T47D (cell line): ENCODE results near the gene NUP85.
A peak's percentile ranks its signal among the peaks of the same experiment; 100 is the strongest.
"Not testable (repeated sequence)": the region's sequence is repeated elsewhere in the genome, so short reads cannot be mapped to it uniquely, and the experiment has no call there.

Source experiments
- DNase-seq, 2 experiments: peaks; one replicate each; pipeline versions ENCODE4 v3.0.0 to v3.0.0-alpha.2; 2011 to 2012; ENCODE audit warnings: low read depth in 1 of 2, low spot score in 1 of 2
- JUND ChIP-seq: IDR thresholded peaks from 2 replicates; pipeline ENCODE4 v1.6.1; 2012; ENCODE audit warnings: low read depth
- in situ Hi-C: cut with HindIII; loops from 2 replicates; pipeline ENCODE4 v1.10.0; 2016; ENCODE audit warnings: low sequenced_read_pairs, low pct_unique_long_range_greater_than_20kb

The NUP85 gene, protein sequence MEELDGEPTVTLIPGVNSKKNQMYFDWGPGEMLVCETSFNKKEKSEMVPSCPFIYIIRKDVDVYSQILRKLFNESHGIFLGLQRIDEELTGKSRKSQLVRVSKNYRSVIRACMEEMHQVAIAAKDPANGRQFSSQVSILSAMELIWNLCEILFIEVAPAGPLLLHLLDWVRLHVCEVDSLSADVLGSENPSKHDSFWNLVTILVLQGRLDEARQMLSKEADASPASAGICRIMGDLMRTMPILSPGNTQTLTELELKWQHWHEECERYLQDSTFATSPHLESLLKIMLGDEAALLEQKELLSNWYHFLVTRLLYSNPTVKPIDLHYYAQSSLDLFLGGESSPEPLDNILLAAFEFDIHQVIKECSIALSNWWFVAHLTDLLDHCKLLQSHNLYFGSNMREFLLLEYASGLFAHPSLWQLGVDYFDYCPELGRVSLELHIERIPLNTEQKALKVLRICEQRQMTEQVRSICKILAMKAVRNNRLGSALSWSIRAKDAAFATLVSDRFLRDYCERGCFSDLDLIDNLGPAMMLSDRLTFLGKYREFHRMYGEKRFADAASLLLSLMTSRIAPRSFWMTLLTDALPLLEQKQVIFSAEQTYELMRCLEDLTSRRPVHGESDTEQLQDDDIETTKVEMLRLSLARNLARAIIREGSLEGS

DNA sequence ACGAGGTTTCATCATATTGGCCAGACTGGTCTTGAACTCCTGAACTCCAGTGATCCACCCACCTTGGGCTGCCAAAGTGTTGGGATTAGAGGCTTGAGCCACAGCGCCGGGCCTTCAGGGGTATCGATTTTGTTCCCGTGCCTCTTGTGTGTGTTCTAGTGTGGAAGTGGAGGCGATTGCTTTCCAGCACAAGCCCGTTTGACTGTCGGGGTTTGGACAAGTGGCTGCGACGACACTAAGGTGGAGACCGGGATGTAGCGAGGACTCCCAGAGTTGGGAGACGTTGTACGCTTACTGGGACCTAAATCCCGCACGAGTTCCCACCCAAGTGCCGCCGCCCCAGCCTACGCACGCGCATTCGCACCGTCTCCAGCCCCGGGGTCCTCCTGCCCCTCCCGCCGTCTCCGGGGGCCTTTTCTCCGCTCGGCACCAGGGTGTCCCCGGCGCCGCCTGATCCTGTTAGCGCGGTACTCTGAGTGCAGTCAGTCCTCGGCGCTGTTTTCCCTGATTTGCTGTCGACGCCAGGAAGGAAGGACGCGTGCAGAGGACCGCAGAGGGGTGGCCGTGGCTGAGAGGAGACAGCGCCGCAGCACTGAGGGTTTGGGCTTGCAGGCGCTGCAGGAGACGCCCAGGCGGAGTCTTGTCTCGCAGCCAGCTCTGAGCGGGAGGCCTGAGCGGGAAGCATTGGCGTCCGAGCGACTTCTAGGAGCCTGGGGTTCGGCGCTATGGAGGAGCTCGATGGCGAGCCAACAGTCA lies at the start of gene NUP85:
Gene NUP85, plus strand, starts transcription at position 643 of the 756 bp plus-strand sequence. Its CDS starts 83 bp downstream, at position 726.
- TF ChIP-seq JUND = no peak
- in situ Hi-C loops = no loop called here
- DNase-seq = peak; percentile 97 to 98

DNA sequence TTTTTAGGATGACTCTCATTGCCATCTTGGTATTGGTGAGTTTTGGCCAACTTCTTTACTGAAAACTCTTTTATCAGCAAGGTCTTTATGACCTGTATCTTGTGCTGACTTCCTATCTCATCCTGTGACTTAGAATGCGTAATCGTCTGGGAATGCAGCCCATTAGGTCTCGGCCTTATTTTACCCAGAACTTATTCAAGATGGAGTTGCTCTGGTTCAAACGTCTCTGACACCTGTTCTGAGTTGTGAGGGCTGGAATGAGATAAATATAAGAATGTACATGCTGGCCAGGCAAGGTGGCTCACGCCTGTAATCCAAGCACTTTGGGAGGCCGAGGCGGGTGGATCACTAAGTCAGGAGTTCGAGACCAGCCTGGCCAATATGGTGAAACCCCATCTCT lies 47.0 kb upstream of the NUP85 start:
- in situ Hi-C loops, DNase-seq: not testable (repeated sequence)

DNA sequence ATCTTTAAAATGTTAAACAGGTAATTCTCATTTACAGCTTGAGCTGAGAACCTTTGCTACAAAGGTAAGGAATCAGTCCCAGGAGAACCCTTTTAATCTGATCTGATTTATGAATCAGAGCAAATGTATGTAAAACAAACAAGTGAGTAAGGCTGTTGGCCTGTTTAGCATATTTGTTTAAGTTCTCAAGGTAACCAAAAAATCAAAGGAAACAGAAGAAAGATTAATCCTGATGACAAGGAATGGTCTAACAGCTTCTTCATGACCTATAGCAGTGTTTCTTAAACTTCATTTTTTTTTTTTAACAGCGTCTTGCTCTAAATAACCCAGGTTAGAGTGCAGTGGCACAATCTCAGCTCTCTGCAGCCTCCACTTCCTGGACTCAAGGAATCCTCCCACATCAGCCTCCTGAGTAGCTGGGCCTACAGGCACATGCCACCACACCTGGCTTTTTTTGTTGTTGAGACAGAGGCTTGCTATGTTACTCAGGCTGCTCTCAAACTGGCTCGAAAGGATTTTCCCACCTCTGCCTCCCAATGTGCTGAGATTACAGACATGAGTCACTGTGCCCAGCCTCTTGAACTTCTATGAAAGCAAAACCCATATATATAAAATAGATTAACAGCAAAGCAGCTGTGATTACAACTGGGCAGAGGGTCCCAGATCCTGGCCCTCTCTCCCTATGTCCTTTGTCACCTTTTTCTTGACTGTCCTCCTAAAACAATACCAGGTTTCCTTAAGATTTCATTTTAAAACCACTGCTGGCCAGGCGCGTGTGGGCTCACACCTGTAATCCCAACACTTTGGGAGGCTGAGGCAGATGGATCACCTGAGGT lies 46.1 kb upstream of the NUP85 start:
- in situ Hi-C loops = no loop called here
- peak in 1 of 2 experiments; percentile 23 for DNase-seq
- TF ChIP-seq JUND = no peak

DNA sequence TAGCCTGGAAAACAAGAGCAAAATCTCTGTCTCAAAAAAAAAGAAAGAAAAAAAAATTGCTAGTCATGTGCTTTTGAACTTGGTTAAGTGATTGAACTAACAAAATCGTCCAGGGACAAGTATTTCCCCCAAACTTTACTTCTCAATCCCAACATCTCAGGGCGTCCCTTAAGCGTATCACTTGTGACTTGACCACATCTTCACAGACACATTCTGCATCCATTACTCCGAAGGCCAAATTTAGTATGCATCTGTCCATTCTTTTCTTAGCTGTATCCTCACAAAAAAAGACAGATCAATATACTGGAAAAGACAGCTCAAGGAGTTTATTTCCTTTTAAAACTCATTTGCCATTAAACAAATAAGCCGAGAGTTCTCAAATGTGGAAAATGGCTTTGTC lies 45.3 kb upstream of the NUP85 start:
- no peak for DNase-seq
- in situ Hi-C loops = no loop called here
- no peak for TF ChIP-seq JUND

DNA sequence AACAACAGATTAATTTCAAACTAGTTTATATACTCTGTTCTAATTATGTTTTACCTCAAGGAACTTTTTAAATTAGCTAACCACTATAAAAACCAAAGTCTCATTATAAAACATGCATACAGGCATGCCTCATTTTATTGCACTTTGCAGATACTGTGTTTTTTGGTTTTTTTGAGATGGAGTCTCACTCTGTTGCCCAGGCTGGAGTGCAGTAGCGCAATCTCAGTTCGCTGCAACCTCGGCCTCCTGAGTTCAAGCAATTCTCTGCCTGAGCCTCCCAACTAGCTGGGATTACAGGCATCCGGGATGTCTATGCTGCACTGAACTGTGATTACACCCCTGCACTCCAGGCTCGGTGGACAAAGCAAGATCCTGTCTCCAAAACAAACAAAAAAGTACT lies 42.4 kb upstream of the NUP85 start:
- peak in 1 of 2 experiments; percentile 23 for DNase-seq
- TF ChIP-seq JUND = no peak
- in situ Hi-C loops = no loop called here

DNA sequence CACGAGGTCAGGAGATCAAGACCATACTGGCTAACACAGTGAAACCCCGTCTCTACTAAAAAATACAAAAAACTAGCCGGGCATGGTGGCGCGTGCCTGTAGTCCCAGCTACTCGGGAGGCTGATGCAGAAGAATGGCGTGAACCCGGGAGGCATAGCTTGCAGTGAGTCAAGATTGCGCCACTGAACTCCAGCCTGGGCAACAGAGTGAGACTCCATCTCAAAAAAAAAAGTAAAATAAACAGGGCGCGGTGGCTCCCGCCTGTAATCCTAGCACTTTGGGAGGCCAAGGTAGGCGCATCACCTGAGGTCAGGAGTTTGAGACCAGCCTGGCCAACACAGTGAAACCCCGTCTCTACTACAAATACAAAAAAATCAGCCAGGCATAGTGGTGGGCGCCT lies 40.9 kb upstream of the NUP85 start:
- in situ Hi-C loops, DNase-seq: not testable (repeated sequence)

DNA sequence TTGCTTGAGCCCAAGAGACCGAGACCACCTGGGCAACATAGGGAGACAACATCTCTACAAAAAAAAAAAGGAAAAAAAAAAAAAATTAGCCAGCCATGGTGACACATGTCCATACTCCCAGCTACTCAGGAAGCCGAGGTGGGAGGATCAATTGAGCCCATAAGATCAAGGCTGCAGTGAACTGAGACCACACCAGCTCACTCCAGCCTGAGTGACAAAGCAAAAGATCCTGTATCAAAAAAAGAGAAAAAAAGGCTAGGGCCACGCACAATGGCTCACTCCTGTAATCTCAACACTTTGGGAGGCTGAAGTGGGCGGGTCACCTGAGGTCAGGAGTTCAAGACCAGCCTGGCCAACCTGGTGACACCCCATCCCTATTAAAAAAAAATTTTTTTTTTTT lies 36.5 kb upstream of the NUP85 start:
- TF ChIP-seq JUND = no peak
- in situ Hi-C loops = no loop called here
- DNase-seq = no peak

DNA sequence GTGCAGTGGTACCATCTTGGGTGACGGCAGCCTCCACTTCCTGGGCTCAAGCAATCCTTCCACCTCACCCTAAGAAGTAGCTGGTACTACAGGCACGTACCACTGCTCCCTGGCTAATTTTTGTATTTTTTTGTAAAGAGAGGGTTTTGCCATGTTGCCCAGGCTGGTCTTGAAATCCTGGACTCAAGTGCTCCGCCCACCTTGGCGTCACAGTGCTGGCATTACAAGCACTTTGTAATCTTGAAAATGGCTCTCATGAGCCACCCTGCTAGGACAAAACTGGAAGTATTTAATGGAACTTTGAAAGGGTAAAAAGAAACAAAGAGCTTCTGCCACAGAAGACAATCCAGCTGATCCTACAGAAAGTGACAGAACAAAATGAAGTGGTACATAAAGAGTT lies 32.0 kb upstream of the NUP85 start:
- in situ Hi-C loops = no loop called here
- no peak for TF ChIP-seq JUND
- no peak for DNase-seq

DNA sequence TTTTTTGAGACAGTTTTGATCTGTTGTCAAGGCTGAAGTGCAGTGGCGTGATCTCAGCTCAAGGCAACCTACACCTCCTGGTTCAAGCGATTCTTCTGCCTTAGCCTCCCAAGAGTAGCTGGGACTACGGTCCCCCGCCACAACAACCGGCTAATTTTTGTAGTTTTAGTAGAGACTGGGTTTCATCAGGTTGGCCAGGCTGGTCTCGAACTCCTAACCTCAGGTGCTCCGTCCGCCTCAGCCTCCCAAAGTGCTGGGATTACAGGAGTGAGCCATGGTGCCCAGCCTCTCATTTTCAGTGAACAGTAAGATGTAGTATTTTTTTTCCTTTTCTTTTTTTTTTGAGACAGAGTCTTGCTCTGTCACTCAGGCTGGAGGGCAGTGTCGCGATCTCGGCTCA lies 30.5 kb upstream of the NUP85 start:
- no peak for TF ChIP-seq JUND
- in situ Hi-C loops = no loop called here
- DNase-seq = no peak

DNA sequence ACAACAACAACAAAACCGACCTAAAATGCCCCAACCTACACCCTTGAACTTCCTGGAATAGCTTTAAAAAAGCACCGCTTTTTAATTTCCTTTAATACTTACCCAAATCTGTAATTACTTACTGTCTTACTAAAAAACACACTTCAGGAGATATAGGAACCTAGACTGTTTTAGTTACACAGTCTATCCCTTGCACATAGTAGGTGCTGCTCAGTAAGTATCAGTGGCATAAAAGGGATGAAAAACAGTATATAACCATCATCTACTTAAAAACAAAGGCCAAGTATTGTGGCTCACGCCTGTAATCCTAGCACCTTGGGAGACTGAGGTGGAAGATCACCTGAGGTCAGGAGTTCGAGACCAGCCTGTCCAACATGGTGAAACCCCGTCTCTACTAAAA lies 28.9 kb upstream of the NUP85 start:
- no peak for TF ChIP-seq JUND
- no peak for DNase-seq
- in situ Hi-C loops = no loop called here

DNA sequence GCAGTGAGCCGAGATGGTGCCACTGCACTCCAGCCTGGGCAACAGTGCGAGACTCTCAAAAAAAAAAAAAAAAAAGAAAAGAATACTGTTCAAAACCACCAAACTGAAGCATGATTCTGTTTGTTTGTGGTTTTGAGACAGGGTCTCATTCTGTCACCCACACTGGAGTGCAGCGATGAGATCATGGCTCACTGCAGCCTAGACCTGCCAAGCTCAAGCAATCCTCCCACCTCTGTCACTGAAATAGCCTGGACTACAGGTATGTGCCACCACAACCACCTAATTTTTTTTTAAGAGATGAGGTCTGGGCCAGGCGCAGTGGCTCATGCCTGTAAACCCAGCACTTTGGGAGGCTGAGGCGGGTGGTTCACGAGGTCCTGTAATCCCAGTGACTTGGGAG lies 27.0 kb upstream of the NUP85 start:
- TF ChIP-seq JUND = no peak
- in situ Hi-C loops = no loop called here
- DNase-seq = no peak

DNA sequence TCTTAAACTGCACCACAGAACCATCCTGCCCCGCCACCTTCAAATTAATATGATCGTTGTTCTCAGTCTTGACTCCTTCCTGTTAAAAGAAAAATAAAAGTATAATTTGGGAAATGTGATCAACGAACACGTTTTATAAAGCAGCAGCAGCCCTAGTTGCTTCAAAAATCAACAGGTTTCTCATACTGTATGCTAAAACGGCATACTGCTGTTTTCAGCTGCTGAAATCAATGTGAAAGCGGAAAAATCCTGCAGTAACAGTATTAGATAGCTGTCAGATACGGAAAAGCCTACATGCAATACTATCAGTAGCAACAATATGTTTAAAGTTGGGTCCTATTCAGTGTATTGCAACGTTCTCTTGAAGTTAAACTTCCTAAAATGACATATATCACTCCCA lies 24.4 kb upstream of the NUP85 start:
- no peak for TF ChIP-seq JUND
- no peak for DNase-seq
- in situ Hi-C loops = no loop called here
